ENCODE results near the gene INMT.

The INMT gene

GRCh38 chr7:30790356-30790755 lies 38.4 kb downstream of the INMT start:
- FAIRE-seq = no peak

GRCh38 chr7:30791114-30791513 lies 39.2 kb downstream of the INMT start:
- FAIRE-seq = no peak

GRCh38 chr7:30795161-30795948 lies 43.4 kb downstream of the INMT start:
- no peak for FAIRE-seq

- no peak for FAIRE-seq
Observed at GRCh38 chr7:30796105-30796869, 44.4 kb downstream of the INMT start.

GRCh38 chr7:30797176-30798040 lies 45.5 kb downstream of the INMT start:
- FAIRE-seq = no peak

GRCh38 chr7:30799206-30799975 lies 47.5 kb downstream of the INMT start:
- FAIRE-seq = no peak

- FAIRE-seq = no peak
Observed at GRCh38 chr7:30799976-30800661, 48.2 kb downstream of the INMT start.

GRCh38 chr7:30800785-30801252 lies 48.9 kb downstream of the INMT start:
- FAIRE-seq = peak; percentile 74

- no peak for FAIRE-seq
Observed at GRCh38 chr7:30802812-30803211, 50.9 kb downstream of the INMT start.

GRCh38 chr7:30804078-30804661 lies 52.2 kb downstream of the INMT start:
- FAIRE-seq = no peak

- FAIRE-seq = no peak
Observed at GRCh38 chr7:30805081-30805691, 53.3 kb downstream of the INMT start.

GRCh38 chr7:30805931-30806330 lies 54.0 kb downstream of the INMT start:
- no peak for FAIRE-seq

Measured in G401.6 (cell line).